ENCODE results near the gene PGLYRP4.

Gene PGLYRP4

DNA sequence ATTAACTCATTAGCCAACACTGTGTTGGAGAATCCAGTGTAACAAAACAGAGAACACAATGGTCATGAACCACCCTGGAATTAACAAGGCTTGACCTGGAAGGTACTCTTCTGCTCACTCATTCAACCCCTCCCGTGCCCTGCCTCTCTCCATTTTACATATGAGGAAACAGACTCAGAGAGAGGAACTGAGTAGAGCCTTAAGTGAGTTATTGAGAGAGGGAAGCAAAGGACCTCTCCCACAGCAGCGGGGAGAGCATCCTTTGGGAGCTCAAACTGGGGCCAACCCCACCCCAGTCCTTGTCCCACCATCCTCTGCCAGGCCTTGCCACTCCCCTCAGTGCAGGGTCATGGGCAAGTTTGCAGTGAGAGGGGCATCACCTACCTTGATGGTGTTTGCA lies 25.4 kb upstream of the PGLYRP4 start:
- DNase-seq (ENCODE audit: low spot score), result no peak

DNA sequence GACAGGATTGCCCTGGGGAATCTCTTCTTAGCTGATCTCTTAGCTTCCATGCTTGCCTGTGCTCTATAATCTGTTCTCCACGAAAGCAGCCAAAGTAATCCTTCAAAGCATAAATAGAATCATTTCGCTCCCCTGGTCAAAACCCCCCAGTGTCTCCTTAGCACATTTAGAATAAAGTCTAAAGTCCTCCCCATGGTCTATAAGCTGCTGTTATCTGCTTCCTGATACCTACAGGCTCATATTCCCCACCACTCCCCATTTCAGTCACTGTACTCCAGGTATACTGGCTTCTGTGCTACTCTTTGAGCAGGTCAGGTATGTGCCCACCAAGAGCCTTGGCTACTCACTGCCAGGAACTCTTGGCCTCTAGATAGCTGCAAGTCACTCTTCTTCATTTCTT lies 23.9 kb upstream of the PGLYRP4 start:
- DNase-seq (ENCODE audit: low spot score), result no peak

DNA sequence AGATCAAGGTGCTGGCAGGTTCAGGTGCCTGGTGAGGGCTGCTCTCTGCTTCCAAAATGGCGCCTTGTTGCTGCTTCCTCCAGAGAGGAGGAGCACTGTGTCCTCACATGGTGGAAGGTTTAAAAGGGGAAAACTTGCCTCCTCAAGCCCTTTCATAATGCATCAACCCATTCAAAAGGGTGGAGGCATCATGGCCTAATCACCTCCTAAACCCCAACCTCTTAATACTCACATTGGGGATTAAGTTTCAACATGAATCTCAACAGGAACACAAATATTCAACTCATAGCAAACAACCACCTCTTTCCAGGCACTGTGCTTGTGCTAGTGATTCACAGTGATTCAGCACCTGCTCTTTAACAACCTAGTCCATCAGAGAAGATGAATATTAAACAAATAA lies 22.6 kb upstream of the PGLYRP4 start:
- no peak for DNase-seq (ENCODE audit: low spot score)

DNA sequence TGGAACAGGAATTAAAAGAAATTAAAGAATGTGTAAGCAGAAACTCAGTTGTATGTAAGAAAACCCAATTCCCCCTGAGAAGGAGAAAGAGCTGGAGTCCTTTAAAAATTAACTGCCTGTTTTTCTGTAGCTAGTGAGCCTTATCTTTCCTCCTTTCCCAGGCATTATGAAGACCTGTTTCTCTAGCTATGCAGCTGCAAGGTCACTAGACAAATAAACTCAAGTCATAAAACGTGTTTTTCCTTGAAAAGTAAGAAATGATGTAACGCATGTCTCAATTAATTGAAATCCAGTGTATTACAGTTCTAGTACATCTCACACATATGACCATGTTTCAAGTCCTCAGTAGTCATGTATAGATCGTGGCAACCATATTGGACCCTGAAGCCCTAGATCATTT lies 21.5 kb upstream of the PGLYRP4 start:
- DNase-seq (ENCODE audit: low spot score), result no peak

DNA sequence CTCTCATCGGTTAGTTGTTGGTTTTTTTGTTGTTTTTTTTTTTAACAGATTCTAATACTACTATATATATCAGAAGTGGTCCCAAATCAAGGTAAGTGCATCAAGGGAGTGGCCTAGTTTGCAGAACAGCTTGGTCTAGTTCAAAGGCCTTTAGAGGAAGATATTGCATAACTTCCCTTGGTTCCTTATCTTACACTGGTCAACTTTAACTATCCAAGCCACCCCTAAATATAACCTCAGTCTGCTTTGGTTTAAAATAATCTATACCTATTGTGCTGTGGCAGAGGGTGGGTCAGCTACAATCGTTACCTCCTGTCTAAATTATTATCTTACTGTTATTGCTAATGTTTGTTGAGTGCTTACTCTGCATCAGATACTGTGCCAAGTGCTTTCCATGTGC lies 19.9 kb upstream of the PGLYRP4 start:
- DNase-seq (ENCODE audit: low spot score), result no peak

DNA sequence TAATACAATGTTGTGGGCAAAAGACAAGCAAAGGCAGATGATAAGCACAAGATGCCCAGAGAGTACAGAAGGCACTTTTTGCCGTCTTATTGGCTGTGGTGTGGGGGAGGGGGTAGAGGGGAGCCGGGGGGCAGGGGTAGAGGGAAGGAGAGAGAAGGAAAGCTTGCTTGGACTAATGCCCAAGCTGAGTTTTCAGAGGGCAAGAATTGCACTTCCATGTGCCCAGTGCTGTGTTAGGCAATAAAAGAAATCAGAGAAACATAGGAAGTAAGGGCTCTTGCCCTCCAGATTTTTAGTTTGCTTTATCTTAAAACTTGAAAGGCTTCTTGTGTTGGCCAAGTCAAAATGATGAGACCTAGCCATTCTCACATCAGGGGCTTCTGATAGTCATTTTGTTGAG lies 18.4 kb upstream of the PGLYRP4 start:
- DNase-seq (ENCODE audit: low spot score), result no peak

DNA sequence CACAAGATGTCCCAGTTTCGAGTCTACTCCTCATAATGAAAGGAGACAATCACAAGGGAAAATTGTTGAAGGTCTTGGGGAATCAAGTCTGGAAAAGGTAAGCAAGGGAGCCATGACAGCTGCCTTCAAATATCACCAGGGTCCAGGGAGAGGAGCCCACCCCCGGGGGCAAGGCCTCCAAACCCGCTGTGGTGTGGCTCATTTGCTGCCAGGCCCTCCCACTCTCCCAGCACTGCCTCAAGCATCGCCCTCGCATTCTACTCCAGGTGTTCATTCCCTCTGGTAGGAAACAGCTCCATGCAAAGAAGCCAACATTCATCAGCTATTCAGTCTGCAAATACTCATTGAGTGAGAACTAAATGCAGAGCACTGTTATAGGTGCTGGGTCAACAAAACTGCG lies 17.6 kb upstream of the PGLYRP4 start:
- no peak for DNase-seq (ENCODE audit: low spot score)

DNA sequence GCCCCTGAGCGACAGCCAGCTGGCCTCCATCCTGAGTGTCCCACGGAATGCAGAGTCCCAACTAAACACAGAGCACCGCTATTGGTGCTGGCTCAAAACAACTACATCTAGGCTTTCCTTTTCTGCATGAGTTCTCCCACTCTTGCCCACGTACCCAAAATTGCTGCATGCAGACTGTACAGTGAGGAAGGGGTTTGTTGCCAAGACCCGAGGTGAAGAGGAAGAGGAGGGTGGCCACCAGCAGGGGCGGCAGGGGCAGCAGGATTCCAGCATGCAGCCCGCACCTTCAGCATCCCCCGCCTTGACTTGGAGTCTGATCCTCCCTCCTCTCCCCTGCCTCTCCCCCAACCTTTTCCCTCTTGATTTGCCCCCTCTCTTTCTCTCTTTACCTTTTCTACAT lies 17.1 kb upstream of the PGLYRP4 start:
- DNase-seq (ENCODE audit: low spot score), result no peak

DNA sequence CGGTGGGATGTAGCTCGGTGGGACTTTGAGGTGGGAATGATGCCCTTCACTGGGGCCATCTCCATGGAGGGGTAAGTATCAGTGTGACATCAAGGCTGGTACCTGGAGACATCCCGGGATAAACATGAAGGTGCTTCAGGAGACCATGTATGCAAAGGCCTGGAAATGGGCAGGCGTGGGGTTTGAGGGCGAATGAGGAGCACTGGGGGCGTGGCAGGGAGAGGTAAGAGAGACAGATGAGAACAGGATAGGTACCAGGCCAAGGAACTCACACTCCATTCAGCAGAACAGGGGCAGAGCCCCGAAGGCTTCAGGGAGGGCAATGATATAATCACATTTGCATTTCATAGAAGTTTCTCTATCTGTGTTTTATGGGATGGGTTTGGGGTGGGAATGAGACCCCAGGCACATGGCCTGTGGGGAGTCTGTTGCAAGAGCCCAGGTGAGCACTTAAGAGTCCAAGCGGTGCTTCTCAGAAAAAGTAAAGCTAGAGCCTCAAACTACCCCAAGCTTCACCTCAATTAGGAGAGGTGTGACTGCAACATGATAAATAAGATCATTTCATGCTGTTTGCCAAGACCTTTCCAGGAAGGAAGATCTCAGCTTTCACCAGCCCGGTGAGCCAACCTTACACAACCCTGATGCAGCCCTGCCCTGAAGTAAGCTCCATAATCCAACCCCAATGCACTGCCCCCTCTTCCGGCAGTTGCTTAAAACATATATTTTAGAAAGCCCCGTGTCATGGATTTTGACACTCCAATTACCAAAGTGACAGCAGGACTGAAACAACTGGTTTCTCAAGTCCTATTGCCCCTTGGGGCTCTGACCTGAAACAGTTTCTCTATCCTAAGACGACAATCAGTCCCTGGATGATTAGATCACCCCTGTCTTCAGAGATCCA lies 16.4 kb upstream of the PGLYRP4 start:
- DNase-seq (ENCODE audit: low spot score), result no peak

DNA sequence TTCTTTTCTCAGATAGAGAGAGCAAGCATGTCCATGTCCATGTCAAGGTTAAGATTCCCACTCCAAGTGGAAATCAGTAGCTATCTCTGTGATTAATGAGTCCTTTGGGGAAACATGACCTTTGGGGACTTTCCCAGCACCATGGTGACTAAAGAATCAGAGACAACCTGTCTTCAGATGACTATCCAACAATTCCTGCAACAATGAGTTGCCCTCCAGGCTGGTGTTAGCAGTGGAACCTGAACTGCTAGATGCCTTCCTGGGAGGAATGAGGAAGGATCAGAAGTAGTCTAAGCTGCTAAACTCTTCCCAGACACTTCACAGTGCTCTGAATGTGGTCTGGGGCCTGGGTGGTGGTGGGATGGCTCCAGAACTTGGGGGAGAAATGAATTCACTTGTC lies 15.5 kb upstream of the PGLYRP4 start:
- DNase-seq (ENCODE audit: low spot score), result no peak

DNA sequence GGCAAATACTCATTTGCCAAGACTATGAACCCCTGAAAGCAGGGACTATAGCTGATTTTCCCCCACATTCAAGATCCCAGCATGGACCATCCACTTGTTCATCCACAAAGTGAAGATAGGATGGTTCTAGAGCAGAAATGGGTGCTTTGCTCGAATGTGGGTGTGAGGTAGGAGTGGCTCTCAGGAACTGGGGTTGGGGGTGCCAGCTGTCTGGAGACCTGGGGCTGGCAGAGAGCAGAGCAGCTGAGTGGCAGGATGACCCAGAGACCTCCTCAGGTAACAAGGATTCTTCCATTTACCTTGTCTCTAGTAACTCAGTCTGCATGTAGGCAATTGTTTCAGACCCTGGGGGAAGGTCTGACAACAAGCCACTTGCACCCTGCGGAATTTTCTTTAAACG lies 15.0 kb upstream of the PGLYRP4 start:
- DNase-seq (ENCODE audit: low spot score), result no peak

DNA sequence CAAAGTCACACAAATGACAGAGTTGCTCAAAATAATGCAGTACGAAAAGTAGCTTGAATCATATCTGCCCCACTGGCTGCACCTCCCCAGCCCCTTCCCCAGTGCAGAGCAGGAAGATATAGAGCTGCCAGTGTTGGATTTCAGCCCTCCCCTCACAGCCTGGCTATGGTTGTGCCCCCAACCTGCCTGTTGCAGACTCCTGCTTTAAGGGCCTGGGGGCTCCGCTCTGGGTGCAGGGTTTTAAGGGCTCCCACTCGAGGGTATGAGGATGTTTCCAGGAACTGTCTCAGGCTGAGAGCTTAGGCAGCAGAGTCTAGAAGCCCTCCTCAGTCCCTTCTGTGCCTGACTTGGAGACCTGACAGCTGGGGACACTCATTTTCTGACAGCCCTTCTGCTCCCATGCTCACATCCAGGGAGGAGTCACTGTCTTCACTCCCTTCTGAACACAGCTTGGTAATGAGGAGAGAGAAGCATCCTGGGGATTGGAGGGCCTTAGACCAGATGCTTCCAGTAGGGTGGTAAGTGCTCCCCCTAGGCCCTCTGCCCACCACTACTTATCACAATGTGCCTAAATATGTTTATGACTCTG lies 13.6 kb upstream of the PGLYRP4 start:
- DNase-seq (ENCODE audit: low spot score), result no peak

DNA sequence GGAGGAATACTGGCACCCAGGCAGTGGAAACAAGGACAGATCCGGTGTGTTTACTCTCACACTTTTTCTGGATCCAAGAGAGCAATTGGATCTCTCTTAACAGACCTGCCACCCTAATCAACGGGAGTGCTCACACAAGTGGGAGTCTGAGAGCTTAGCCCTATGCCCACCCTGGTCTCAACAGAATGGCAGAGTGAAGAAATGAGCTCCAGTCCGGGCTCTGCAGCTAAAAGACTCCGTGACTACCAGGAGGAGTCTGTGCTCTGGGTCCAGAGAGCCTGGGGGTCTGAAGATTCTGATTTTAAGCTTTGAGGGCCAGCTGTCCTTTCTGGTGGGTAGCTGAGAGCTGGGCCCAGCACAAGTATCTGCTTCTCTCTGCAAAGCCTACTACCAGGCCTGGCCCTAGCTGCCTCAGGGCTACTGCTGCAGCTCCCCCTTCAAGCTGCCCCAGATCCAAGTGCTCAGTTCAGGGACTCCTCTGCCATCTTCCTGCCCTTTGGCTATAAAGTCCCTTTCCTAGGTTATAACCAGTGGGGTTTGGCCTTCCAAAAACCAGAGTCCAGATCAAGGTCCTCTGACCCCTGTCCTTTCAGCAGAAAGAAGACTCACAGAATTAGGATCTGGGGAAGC lies 13.0 kb upstream of the PGLYRP4 start:
- DNase-seq (ENCODE audit: low spot score), result no peak

DNA sequence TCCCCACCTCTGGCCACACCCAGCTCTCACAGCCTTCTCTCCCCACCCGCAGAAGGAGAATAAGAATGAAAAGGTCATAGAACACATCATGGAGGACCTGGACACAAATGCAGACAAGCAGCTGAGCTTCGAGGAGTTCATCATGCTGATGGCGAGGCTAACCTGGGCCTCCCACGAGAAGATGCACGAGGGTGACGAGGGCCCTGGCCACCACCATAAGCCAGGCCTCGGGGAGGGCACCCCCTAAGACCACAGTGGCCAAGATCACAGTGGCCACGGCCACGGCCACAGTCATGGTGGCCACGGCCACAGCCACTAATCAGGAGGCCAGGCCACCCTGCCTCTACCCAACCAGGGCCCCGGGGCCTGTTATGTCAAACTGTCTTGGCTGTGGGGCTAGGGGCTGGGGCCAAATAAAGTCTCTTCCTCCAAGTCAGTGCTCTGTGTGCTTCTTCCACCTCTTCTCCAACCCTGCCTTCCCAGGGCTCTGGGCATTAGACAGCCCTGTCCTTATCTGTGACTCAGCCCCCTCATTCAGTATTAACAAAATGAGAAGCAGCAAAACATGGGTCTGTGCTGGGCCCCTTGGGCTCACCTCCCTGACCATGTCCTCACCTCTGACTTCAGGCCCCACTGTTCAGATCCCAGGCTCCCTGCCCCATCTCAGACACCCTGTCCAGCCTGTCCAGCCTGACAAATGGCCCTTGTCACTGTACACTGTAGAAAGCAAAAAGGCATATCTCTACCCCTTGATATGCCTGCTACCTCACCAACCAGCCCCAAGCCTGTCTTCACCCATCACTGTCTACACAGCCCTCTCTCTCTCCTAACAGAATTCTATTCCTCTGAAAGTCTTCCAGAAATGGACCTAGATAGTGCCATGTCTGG lies 12.2 kb upstream of the PGLYRP4 start:
- DNase-seq (ENCODE audit: low spot score), result no peak

DNA sequence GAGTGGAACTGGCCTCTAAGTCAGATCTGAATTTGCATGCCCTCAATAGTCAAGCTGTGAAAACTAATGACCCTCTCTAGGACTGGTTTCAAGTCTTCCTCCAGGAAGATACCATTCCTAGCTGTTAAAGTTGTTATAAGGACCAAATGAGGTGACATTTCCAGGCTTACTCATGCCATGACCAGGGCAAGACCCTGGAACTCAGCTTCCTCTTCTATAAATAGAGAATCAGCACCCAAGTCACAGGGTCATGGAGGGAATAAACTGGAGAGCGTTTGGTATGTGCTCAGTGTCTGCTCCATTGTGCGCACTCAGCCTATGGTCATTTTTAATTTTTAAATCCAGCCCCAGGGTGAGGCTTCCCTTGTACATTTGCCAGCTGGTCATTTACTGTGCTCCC lies 11.5 kb upstream of the PGLYRP4 start:
- no peak for DNase-seq (ENCODE audit: low spot score)

DNA sequence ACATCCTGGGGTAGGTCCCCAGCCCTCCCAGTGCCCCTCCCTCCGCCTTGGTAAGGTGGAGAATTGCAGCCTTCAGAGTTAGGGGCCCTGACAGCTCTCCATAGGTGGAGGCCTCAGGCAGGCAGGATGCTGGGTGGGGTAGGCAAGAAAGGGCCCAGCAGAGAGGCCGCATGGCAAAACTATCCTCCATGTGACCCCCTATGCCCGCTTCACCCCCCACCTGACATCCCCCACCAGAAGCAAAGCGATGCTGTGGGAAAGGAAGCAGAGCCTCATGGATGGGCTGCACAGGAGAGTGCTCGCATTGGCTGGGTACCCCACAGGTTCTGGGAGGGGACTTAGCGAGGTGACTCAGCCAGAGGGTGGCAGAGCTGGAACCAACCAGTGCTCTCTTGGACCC lies 10.6 kb upstream of the PGLYRP4 start:
- DNase-seq (ENCODE audit: low spot score), result no peak

DNA sequence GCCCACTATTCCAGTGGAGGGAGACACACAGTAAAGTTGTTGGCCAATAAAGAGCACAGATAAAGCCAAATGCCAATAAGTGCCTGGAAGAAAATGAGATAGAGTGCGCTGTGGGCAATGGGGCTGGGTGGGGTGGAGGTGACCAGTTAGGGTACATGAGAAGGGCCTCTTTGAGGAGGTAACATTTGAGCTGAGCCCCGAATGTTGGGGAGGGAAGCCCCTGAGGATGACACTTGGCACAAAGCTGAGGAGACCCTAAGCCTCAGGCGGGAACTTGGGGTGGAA lies 10.0 kb upstream of the PGLYRP4 start:
- no peak for DNase-seq (ENCODE audit: low spot score)

DNA sequence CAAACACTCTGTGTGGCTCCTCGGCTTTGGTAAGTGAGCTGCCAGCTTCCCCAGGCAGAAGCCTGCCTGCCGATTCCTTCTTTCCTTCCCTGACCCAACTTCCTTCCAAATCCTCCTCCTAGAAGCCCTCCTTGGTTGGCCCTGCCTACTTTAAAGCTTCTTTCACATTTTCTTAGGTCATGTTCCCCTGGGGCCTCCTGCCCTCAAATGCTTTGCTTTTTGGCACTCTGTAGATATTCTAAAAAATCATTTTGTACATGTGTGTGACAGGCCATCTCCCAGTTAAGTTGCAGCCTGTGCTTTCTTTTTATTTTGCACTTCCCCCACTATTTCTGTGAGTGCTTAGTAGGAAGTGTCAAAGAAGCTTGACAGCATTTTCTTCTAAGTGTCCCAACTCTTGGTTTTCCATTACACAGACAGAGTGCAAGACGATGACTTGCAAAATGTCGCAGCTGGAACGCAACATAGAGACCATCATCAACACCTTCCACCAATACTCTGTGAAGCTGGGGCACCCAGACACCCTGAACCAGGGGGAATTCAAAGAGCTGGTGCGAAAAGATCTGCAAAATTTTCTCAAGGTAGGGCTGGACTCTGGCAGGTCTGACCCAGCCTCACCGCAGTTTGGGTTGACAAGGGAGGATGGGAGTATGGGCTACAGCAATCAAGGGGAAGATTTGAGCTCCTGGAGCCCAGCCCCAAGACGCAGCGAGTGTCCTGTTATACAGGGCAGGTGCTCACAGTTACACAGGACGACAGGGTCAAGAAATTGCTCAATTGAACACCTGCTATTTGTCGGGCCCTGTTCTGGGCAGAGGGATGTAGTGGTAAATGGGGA lies 9.4 kb upstream of the PGLYRP4 start, which contains the start of gene S100A9:
Gene S100A9, plus strand, starts transcription at position 2 of the 838 bp plus-strand sequence. Its CDS starts 430 bp downstream, at position 432.
- no peak for DNase-seq (ENCODE audit: low spot score)

DNA sequence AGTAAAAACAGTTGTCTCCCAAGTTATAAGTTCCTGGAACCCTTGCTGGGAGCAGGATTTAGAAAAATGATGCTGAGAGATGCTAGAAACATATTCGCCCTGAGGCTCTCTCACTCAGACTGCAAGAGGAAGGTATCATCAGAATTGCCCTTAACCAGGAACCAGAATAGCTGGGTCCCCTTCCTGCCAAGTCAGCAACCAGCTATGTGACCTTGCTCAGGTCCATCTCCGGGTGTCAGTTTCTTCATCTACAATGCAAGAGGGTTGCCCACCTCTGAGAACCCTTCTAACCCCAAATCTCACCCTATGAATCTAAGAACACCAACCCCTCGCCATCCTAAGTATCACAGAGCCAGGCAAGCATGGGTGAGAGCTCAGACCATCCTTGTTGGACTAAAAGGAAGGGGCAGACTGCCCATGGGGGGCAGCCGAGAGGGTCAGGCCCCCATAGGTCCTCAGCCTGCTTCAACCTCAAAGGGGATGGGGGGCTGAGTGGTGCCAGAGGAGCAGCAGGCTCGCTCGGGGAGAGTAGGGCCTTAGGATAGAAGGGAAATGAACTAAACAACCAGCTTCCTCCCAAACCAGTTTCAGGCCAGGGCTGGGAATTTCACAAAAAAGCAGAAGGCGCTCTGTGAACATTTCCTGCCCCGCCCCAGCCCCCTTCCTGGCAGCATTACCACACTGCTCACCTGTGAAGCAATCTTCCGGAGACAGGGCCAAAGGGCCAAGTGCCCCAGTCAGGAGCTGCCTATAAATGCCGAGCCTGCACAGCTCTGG lies 8.6 kb upstream of the PGLYRP4 start:
- no peak for DNase-seq (ENCODE audit: low spot score)

DNA sequence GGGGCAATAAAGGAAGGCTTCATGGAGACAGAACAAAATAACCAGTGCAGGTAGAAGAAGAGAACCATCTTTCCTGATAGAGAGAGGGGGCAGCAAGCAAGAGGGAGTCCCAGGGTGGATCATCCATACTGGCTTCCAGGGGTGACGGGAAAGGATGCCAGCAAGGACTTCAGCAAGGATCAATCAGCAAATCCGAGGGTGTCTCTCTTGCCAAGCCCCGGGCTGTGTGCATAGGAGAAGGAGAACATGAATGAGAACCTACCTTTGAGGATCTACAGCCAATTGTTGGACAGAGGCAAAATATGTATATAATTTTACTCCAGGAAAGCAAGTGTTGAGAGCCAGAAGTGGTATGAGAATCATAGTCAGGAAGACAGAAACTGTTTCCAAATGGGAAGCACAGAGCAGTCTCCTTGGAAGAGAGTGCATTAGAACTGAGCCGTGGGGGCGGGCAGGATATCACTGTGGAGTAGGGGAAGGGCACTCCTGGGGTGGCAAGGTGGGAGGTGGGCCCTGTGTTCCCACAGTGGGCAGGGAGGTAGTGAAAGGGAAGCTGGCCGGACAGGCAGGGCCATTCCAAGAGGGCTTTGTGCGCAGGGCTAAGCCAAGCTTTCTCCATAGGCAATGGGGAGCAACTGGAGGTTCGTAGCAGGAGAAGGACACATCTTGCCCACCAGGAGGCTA lies 7.9 kb upstream of the PGLYRP4 start:
- no peak for DNase-seq (ENCODE audit: low spot score)
